HCT116 (cell line): Measurements from ENCODE around the gene BFSP1. TPM values are rescaled to one million over a fixed set of nuclear protein-coding genes. Genes with fewer than 3 reads are reported as not detected.

ENCODE experiments used
- ATAC-seq: fragments of 200-7000 bp; cut with Tn5 transposase; 2 replicates; pipeline ENCODE4 v1.9.1; 2020; ENCODE audit warnings: mild to moderate bottlenecking, moderate library complexity
- BruUV-seq: library from RNA; stranded (reverse); fragments of 400-500 nt; replicated peaks from 2 replicates; lab custom pipeline; 2021; lab: Mats Ljungman, UMichigan
- CTCF ChIA-PET: fragments of 300-600 bp; sonication (Branson Sonifier 250); formaldehyde crosslinking; loops from one replicate; lab custom pipeline; 2021; ENCODE audit warnings: antibody characterized with exemption; lab: Charles Lee
- POLR2A ChIA-PET: fragments of 300-600, 350-600 bp; sonication (Branson Sonifier 250); formaldehyde crosslinking; loops from one replicate; lab custom pipeline; 2021; ENCODE audit warnings: antibody characterized with exemption; lab: Charles Lee
- RAD21 ChIA-PET, 2 experiments: fragments of 300-600 bp; sonication (Branson Sonifier 250); formaldehyde crosslinking; loops; one replicate each; lab custom pipeline; 2023; ENCODE audit warnings: low total read pairs in 2 of 2; ENCODE audit not compliant: uncharacterized antibody in 2 of 2, unreplicated experiment in 2 of 2, low non-redundant PET in 1 of 2; lab: Charles Lee
- DNase-seq: peaks from one replicate; pipeline ENCODE4 v3.0.0-alpha.2; 2010; ENCODE audit warnings: low read depth, low spot score
- H2AFZ ChIP-seq: fragments of 200-600 bp; shearing (Covaris generic), sonication (generic); 2 replicates; pipeline ENCODE4 v1.6.1; 2017; ENCODE audit warnings: low read depth, mixed run types, mixed read lengths, antibody characterized with exemption, low read length; ENCODE audit not compliant: poor library complexity, severe bottlenecking
- H3K27ac ChIP-seq: 2 replicates; pipeline ENCODE4 v1.5.1; 2012; ENCODE audit warnings: low read depth, low read length
- H3K27me3 ChIP-seq: fragments of 200-600 bp; sonication (generic); 2 replicates; pipeline ENCODE4 v1.6.1; 2016; ENCODE audit warnings: mixed run types, low read length, mixed read lengths; ENCODE audit not compliant: insufficient read depth
- H3K36me3 ChIP-seq, 2 experiments: fragments of 200-500 bp in 1 of 2; fragments of 200-600 bp in 1 of 2; sonication (Bioruptor generic) in 1 of 2; sonication (generic) in 1 of 2; 2 replicates each; pipeline versions ENCODE4 v1.5.1 to v1.6.1; 2014 to 2016; ENCODE audit warnings: low read length in 2 of 2, inconsistent platforms in 1 of 2, mixed read lengths in 1 of 2, mixed run types in 1 of 2; ENCODE audit not compliant: insufficient read depth in 2 of 2, control insufficient read depth in 1 of 2
- H3K4me1 ChIP-seq, 2 experiments: fragments of 200-600 bp in 1 of 2; sonication (generic) in 1 of 2; 2 replicates each; pipeline versions ENCODE4 v1.5.1 to v1.6.1; 2012 to 2017; ENCODE audit warnings: low read length in 2 of 2, inconsistent platforms in 1 of 2, mild to moderate bottlenecking in 1 of 2, mixed read lengths in 1 of 2, mixed run types in 1 of 2, moderate library complexity in 1 of 2; ENCODE audit not compliant: insufficient read depth in 2 of 2, control insufficient read depth in 1 of 2
- H3K4me2 ChIP-seq: fragments of 200-600 bp; sonication (generic); 2 replicates; pipeline ENCODE4 v1.6.1; 2017; ENCODE audit warnings: mixed run types, low read length, mixed read lengths
- H3K4me3 ChIP-seq, 2 experiments: fragments of 200-600 bp in 1 of 2; sonication (generic) in 1 of 2; replicated peaks in 1 of 2; 2 replicates each; pipeline ENCODE4 v1.5.1; 2011 to 2016; ENCODE audit warnings: low read length in 2 of 2, control low read depth in 1 of 2, low read depth in 1 of 2, mild to moderate bottlenecking in 1 of 2, mixed read lengths in 1 of 2, mixed run types in 1 of 2
- H3K79me2 ChIP-seq: fragments of 200-600 bp; sonication (generic); 2 replicates; pipeline ENCODE4 v1.6.1; 2017; ENCODE audit warnings: mild to moderate bottlenecking, mixed run types, low read length, moderate library complexity, mixed read lengths; ENCODE audit not compliant: insufficient read depth
- H3K9ac ChIP-seq: fragments of 200-600 bp; sonication (generic); 2 replicates; pipeline ENCODE4 v1.6.1; 2016; ENCODE audit warnings: low read length, mixed read lengths
- H3K9me2 ChIP-seq: fragments of 200-600 bp; sonication (generic), shearing (Covaris generic); 2 replicates; pipeline ENCODE4 v1.6.1; 2017; ENCODE audit warnings: mixed run types, mild to moderate bottlenecking, moderate library complexity; ENCODE audit not compliant: insufficient read depth
- H3K9me3 ChIP-seq, 2 experiments: fragments of 200-500 bp in 1 of 2; fragments of 200-600 bp in 1 of 2; sonication (Bioruptor generic) in 1 of 2; sonication (generic) in 1 of 2; 2 replicates each; pipeline ENCODE4 v1.6.1; 2014 to 2017; ENCODE audit warnings: low read length in 2 of 2, mixed read lengths in 2 of 2, inconsistent platforms in 1 of 2, low read depth in 1 of 2, mild to moderate bottlenecking in 1 of 2, mixed run types in 1 of 2, moderate library complexity in 1 of 2; ENCODE audit not compliant: control insufficient read depth in 1 of 2, insufficient read depth in 1 of 2
- H4K20me1 ChIP-seq: fragments of 200-600 bp; sonication (generic), shearing (Covaris generic); 2 replicates; pipeline ENCODE4 v1.6.1; 2017; ENCODE audit warnings: mixed run types, mild to moderate bottlenecking, moderate library complexity; ENCODE audit not compliant: insufficient read depth
- CBX3 ChIP-seq: IDR thresholded peaks from 2 replicates; pipeline ENCODE4 v1.6.1; 2012; ENCODE audit warnings: low read depth
- CTCF ChIP-seq, 3 experiments: fragments of 200-600 bp in 1 of 3; sonication (generic) in 1 of 3; IDR thresholded peaks in 2 of 3; conservative IDR thresholded peaks in 1 of 3; 2 replicates each; pipeline ENCODE4 v1.5.1; 2012 to 2017; ENCODE audit warnings: low read depth in 2 of 3, low read length in 2 of 3, antibody characterized with exemption in 1 of 3, borderline replicate concordance in 1 of 3, control low read depth in 1 of 3, mild to moderate bottlenecking in 1 of 3, mixed read lengths in 1 of 3, mixed run types in 1 of 3, moderate library complexity in 1 of 3; ENCODE audit not compliant: insufficient read depth in 1 of 3
- JUND ChIP-seq: IDR thresholded peaks from 2 replicates; pipeline ENCODE4 v1.6.1; 2012
- REST ChIP-seq: IDR thresholded peaks from 2 replicates; pipeline ENCODE4 v1.6.1; 2012; ENCODE audit warnings: low read depth
- SRF ChIP-seq: IDR thresholded peaks from 2 replicates; pipeline ENCODE4 v1.6.1; 2012; ENCODE audit warnings: low read depth
- TCF7L2 ChIP-seq: IDR thresholded peaks from 2 replicates; pipeline ENCODE4 v1.7.0; 2011; ENCODE audit warnings: borderline replicate concordance, inconsistent platforms; ENCODE audit not compliant: insufficient read depth, insufficient read length; ENCODE audit errors: extremely low read depth
- YY1 ChIP-seq: IDR thresholded peaks from 2 replicates; pipeline ENCODE4 v1.6.1; 2011; ENCODE audit warnings: low read length, low read depth, moderate library complexity, mild to moderate bottlenecking; ENCODE audit not compliant: insufficient replicate concordance; ENCODE audit errors: extremely low read depth
- ZBTB33 ChIP-seq: IDR thresholded peaks from 2 replicates; pipeline ENCODE4 v1.6.1; 2011; ENCODE audit warnings: mild to moderate bottlenecking, low read length, moderate library complexity; ENCODE audit not compliant: insufficient replicate concordance; ENCODE audit errors: extremely low read depth
- ZFX ChIP-seq: fragments of 450-650 bp; IDR thresholded peaks from 2 replicates; pipeline ENCODE4 v1.6.1; 2017
- ZNF274 ChIP-seq: fragments of 200-500 bp; sonication (Bioruptor generic); IDR thresholded peaks from 2 replicates; pipeline ENCODE4 v1.6.1; 2014; ENCODE audit warnings: mild to moderate bottlenecking, low read depth, low read length, inconsistent platforms
- intact Hi-C: fragments of 100-400 bp; cut with micrococcal nuclease; formaldehyde crosslinking; loops from 2 replicates; pipeline ENCODE4 v1.10.0; 2022
- total RNA-seq: library from RNA; stranded (reverse); gene quantifications from one replicate; pipeline ENCODE4 v1.2.1, GENCODE V29; 2021; ENCODE audit not compliant: unreplicated experiment

Gene BFSP1
- total RNA-seq, 1 experiment from 2014 or later, result 8.8 TPM

- TF ChIP-seq ZBTB33 (no peak), SRF (no peak), CTCF (IDR thresholded peaks at IDR 0.05 in 2 of 3, conservative IDR thresholded peaks at IDR 0.05 in 1 of 3; ENCODE audit: borderline replicate concordance in 1 of 3, insufficient read depth in 1 of 3, low read depth in 2 of 3, low read length in 2 of 3) (no peak), JUND (no peak)
These were observed 83.1 kb downstream of the BFSP1 start (continued) for GRCh38 chr20:17448071-17448470.

GRCh38 chr20:17446171-17446570 is 85.0 kb downstream of the BFSP1 start:
- ChIA-PET CTCF (no interaction called here), RAD21 (no interaction called here), POLR2A (no interaction called here)
- H3K9ac ChIP-seq, result no peak overlapping the region
- H3K4me3 ChIP-seq, result no peak overlapping the region
- ATAC-seq (no peak), DNase-seq (no peak)
- H4K20me1 ChIP-seq, result no peaks in the 10 kb centered on the region
- no peak overlapping the region for H3K4me2 ChIP-seq
- H2AFZ ChIP-seq, result no peak overlapping the region
- H3K79me2 ChIP-seq, result no peaks in the 10 kb centered on the region
- H3K36me3 ChIP-seq, result no peaks in the 10 kb centered on the region
- H3K4me1 ChIP-seq, result no peaks in the 10 kb centered on the region
- no peaks in the 10 kb centered on the region for H3K9me2 ChIP-seq
- no peaks in the 10 kb centered on the region for H3K9me3 ChIP-seq
- H3K27me3 ChIP-seq, result peaks cover 33% of the 10 kb centered on the region
- TF ChIP-seq CBX3 (no peak), REST (no peak), TCF7L2 (no peak), ZFX (no peak), ZNF274 (no peak), YY1 (no peak), ZBTB33 (no peak)
- H3K27ac ChIP-seq, result no peak overlapping the region
- intact Hi-C loops, result no loop called here
- no TSS peak for BruUV-seq
